Measurements from ENCODE around the gene TAMM41. TPM values are rescaled to one million over a fixed set of nuclear protein-coding genes. Genes with fewer than 3 reads are reported as not detected.

The TAMM41 gene
- total RNA-seq, 3 donors from 2014 or later, result 17.9 to 27.3 (median 20.5) TPM

DNA sequence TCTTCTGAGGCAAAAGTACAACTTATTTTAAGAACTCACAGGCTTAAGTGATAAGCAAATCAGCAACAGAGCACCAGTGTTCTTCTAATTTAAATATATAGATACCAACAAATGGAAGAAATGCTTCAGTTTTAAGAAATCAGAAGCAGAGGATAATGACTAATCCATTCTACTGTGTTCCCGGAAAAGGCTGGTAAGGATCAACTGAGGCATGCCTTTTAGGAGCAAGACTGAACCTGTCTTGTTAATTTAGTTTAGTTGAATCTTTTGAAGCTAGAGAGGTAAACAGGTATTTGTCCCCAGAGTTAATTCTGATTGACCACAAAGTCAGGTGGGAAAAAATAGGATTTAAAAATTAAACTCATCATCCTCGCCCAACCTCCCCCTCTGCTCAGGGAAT is 51.8 kb downstream of the TAMM41 start:
- Histone ChIP-seq H3K4me3 (no peak overlapping the region), H3K9me3 (no peaks in the 10 kb centered on the region), H3K4me1 (ENCODE audit: low read depth) (peaks cover 7% of the 10 kb centered on the region), H3K36me3 (ENCODE audit: low read depth) (no peaks in the 10 kb centered on the region)
- ATAC-seq (no peak), DNase-seq (no peak)
- TF ChIP-seq, protein P1, sequence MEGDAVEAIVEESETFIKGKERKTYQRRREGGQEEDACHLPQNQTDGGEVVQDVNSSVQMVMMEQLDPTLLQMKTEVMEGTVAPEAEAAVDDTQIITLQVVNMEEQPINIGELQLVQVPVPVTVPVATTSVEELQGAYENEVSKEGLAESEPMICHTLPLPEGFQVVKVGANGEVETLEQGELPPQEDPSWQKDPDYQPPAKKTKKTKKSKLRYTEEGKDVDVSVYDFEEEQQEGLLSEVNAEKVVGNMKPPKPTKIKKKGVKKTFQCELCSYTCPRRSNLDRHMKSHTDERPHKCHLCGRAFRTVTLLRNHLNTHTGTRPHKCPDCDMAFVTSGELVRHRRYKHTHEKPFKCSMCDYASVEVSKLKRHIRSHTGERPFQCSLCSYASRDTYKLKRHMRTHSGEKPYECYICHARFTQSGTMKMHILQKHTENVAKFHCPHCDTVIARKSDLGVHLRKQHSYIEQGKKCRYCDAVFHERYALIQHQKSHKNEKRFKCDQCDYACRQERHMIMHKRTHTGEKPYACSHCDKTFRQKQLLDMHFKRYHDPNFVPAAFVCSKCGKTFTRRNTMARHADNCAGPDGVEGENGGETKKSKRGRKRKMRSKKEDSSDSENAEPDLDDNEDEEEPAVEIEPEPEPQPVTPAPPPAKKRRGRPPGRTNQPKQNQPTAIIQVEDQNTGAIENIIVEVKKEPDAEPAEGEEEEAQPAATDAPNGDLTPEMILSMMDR (IDR thresholded peaks at IDR 0.05), result no peak
- intact Hi-C loops (cut with DNase I, micrococcal nuclease), result no loop called here

DNA sequence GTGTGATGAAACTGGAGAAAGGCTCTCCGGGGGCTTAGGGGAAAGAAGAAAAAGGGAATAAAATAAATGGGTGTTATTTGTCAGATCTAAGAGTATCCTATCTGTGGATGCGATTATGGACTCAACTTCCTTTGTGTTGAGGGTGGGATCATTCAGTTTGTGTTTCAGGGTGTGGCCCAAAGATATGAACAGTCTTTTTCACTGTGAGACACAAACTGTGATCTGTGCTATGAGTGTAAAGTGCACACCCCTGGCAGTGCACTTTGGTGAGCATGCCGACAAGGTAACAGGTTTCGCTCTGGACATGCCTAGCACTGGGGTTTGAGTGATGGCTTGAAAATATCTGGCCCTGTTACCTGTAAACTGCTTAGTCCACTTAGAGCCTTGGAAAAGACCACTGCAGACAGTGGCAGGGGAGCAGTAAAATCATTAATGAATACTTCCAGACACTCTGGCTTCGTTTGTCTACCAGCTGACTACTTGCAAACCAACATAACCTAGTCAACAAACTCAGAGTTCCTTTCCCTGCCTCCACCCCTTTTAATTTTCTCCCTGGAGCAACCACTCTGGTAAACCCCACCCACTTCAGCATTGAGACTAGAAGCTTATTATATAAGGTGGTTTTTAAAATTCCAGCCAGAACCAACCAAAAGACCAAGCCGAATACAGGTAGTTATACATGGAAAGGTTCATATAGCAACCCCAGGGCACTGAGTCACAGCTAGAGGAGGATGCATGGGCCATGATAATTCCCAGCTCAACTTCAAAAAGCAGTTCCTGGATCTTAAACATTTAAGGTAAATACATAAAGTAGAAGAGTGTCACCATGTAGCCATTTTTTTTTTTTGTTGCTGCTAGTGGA is 55.1 kb downstream of the TAMM41 start:
- intact Hi-C loops (cut with DNase I, micrococcal nuclease), result no loop called here
- DNase-seq (peak in 1 of 3 donors; percentile 16), ATAC-seq (peak; percentile 53)
- Histone ChIP-seq H3K4me1 (ENCODE audit: low read depth) (peaks cover 7% of the 10 kb centered on the region), H3K4me3 (no peak overlapping the region), H3K36me3 (ENCODE audit: low read depth) (peaks cover 4% of the 10 kb centered on the region), H3K9me3 (no peaks in the 10 kb centered on the region)
- TF ChIP-seq, protein P1 (IDR thresholded peaks at IDR 0.05), result no peak

DNA sequence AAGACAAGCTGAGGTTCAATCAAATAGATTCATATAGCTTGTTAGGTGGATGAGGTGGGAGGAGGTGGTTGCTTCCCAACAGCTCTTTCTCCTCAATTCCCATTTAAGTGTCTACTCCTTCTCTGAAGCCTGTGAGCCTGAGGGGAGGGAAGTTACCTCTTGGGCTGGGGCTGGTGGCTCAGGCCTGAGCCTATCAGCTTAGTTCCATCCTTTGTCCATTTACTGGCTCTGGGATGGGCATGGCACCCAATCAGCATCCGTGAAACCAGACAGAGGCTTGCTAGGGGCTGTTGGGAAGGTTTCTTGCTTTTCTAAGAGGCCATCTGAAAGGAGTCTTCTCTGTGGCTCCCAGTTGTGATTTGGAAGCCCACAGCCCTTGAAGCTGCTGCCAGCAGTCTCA is 57.3 kb downstream of the TAMM41 start:
- no peak overlapping the region for H3K4me3 ChIP-seq
- intact Hi-C loops (cut with DNase I, micrococcal nuclease), result no loop called here
- peaks cover 4% of the 10 kb centered on the region for H3K36me3 ChIP-seq (ENCODE audit: low read depth)
- TF ChIP-seq, protein P1 (IDR thresholded peaks at IDR 0.05), result no peak
- peaks cover 7% of the 10 kb centered on the region for H3K4me1 ChIP-seq (ENCODE audit: low read depth)
- ATAC-seq, result no peak
- DNase-seq, result no peak
- no peaks in the 10 kb centered on the region for H3K9me3 ChIP-seq

DNA sequence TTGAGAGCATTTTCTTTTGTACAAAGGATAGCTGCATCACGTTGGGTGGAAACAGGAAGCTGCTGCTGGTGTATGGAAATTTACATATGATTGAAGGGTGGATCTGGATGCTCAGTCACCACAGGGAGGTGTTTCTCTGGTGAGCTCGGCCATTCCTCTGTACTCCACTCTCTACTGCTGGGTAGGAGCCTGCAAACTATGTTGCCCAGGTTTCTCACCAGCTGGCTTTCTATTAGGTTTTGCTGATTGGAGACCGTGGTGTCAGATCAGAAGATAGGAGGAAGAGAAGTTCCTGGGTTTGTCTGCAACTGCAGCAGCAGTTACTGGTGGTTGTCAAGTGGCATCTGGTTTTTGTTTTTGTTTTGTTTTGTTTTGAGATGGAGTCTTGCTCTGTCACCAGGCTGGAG is 61.7 kb downstream of the TAMM41 start:
- DNase-seq (no peak), ATAC-seq (peak; percentile 35)
- intact Hi-C loops (cut with DNase I, micrococcal nuclease), result no loop called here

DNA sequence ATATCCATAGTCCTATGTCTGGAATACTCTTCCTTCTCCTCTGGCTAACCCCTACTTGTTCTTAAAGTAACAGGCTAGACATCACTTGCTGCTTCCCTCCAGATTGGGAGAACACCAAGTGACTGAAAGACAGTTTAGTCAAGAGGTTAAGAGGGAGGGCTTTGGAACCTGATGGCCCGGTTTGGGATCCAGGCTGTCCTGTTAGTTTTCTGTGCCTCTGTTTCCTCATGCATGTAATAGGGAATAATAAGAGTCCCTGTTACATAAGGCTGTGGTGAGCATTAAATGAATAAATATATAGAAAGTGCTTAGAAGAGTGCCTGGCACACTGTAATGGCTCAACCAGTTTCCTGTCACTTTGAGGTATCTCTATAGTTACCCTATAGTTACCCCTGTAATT is 66.3 kb downstream of the TAMM41 start:
- TF ChIP-seq, protein P1 (IDR thresholded peaks at IDR 0.05), result no peak
- H3K9me3 ChIP-seq, result no peaks in the 10 kb centered on the region
- no peak overlapping the region for H3K4me3 ChIP-seq
- DNase-seq, result no peak
- intact Hi-C loops (cut with DNase I, micrococcal nuclease), result no loop called here
- H3K36me3 ChIP-seq (ENCODE audit: low read depth), result no peaks in the 10 kb centered on the region
- H3K4me1 ChIP-seq (ENCODE audit: low read depth), result no peaks in the 10 kb centered on the region
- ATAC-seq, result no peak

More for the DNA sequence above, 61.7 kb downstream of the TAMM41 start:
- Histone ChIP-seq H3K36me3 (ENCODE audit: low read depth) (peaks cover 4% of the 10 kb centered on the region), H3K9me3 (no peaks in the 10 kb centered on the region), H3K4me3 (no peak overlapping the region), H3K4me1 (ENCODE audit: low read depth) (no peaks in the 10 kb centered on the region)
- TF ChIP-seq, protein P1 (IDR thresholded peaks at IDR 0.05), result no peak

All from mucosa of descending colon (tissue), 3 donors.